Measurements from ENCODE around the gene ODF4.

DNA sequence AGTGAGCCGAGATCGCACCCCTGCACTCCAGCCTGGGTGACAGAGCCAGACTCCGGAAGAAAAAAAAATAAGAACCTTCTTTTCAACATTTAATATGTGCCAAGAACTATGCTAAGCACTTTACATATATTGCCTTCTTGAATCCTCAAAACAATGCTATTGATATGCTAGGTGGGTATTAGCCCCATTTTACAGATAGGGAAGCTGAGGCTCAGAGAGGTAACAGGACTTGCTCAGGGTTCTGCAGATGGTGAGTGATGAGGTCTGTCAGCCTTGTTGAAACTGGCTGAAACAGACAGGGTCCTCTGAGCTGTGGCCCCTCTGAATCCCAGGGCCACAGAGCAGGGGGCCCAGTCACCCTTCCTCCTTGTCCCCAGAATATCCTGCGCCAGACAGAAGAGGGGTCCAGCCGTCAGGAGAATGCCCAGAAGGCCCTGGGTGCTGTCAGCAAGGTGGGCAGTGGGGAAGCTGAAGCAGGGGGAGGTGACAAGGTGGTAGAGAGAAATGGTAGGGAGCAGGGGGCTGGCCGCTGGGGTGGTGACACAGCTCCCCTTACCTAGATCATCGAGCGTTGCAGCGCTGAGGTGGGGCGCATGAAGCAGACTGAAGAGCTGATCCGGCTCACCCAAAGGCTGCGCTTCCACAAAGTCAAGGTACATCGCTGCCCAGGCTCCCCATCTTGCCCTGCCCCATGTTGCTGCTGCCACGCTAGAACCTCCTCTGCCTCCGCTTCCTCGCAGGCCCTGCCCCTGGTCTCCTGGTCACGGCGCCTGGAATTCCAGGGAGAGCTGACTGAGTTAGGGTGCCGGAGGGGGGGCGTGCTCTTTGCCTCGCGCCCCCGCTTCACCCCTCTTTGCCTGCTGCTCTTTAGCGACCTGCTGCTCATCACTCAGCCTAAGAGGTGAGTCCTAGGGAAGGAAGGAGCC is 21.4 kb upstream of the ODF4 start:
- TF ChIP-seq ATF3 (IDR thresholded peaks at IDR 0.05) (no peak), TAF1 (conservative IDR thresholded peaks at IDR 0.05) (no peak), CTCF (IDR thresholded peaks at IDR 0.05; ENCODE audit: low read depth, low read length, missing input control) (no peak), JUND (IDR thresholded peaks at IDR 0.05) (no peak), YY1 (IDR thresholded peaks at IDR 0.05) (no peak), GABPA (IDR thresholded peaks at IDR 0.05 in 1 of 2, conservative IDR thresholded peaks at IDR 0.05 in 1 of 2) (no peak), HNF4A (conservative IDR thresholded peaks at IDR 0.05) (no peak), HNF4G (IDR thresholded peaks at IDR 0.05) (no peak), SP1 (IDR thresholded peaks at IDR 0.05) (no peak), RXRA (IDR thresholded peaks at IDR 0.05) (no peak), REST (IDR thresholded peaks at IDR 0.05) (no peak), EGR1 (IDR thresholded peaks at IDR 0.05; ENCODE audit: low read depth in 2 of 2) (no peak)
- TF ChIP-seq, protein P1, sequence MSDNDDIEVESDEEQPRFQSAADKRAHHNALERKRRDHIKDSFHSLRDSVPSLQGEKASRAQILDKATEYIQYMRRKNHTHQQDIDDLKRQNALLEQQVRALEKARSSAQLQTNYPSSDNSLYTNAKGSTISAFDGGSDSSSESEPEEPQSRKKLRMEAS (IDR thresholded peaks at IDR 0.05), result no peak
- TF ChIP-seq, protein P2, sequence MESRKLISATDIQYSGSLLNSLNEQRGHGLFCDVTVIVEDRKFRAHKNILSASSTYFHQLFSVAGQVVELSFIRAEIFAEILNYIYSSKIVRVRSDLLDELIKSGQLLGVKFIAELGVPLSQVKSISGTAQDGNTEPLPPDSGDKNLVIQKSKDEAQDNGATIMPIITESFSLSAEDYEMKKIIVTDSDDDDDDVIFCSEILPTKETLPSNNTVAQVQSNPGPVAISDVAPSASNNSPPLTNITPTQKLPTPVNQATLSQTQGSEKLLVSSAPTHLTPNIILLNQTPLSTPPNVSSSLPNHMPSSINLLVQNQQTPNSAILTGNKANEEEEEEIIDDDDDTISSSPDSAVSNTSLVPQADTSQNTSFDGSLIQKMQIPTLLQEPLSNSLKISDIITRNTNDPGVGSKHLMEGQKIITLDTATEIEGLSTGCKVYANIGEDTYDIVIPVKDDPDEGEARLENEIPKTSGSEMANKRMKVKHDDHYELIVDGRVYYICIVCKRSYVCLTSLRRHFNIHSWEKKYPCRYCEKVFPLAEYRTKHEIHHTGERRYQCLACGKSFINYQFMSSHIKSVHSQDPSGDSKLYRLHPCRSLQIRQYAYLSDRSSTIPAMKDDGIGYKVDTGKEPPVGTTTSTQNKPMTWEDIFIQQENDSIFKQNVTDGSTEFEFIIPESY (IDR thresholded peaks at IDR 0.05), result no peak

Measured in liver (tissue), 3 donors.